GM19397 (cell line): ENCODE measurements around the gene ONECUT1.

Source experiments
- ATAC-seq: cut with Tn5 transposase; IDR thresholded peaks from one replicate; pipeline ENCODE4 v1.9.1; 2021; ENCODE audit warnings: mild to moderate bottlenecking, moderate library complexity; ENCODE audit not compliant: unreplicated experiment

Gene ONECUT1

DNA sequence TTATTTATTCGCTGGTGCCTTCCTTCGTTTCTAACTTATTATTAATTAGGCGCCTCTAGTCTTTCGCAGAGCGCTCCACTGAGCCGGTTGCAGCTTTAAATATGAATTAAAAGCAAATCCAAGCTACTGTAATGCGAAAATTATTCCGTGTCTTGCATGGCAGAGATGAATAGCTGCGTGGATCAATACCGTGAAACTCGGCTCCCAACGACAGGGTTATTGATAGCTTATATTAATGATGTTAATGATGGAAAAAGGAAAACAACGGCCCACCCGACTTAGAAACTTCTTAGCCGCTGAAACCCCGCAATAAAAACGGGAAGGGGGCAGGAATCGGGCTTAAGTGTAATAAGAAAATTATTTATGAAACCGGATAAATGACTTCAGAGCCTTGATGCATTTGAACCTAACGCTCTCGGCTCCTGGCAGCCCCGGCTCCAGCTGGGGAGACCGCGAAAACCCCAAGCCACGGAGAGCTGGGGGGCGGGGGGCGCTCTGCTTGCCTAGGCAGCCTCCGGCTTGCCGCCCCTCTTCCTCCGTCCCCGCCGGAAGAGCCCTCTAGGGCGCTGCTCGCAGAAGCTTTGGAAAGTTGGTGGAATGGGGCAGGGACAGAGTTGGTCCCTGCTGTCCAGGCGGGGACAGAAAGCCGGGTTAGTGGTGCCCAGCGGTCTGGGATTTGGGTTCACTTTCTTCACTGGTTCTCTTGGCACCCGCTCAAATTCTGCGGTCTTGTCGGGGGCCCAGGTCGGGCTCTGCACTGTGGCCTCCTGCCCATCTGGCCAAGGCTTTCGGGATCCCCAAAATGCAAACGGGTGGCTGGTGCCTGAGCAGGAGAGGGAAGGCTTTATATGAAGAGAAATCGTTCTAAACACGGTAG, 7.7 kb upstream of the ONECUT1 start:
- ATAC-seq: no peak

DNA sequence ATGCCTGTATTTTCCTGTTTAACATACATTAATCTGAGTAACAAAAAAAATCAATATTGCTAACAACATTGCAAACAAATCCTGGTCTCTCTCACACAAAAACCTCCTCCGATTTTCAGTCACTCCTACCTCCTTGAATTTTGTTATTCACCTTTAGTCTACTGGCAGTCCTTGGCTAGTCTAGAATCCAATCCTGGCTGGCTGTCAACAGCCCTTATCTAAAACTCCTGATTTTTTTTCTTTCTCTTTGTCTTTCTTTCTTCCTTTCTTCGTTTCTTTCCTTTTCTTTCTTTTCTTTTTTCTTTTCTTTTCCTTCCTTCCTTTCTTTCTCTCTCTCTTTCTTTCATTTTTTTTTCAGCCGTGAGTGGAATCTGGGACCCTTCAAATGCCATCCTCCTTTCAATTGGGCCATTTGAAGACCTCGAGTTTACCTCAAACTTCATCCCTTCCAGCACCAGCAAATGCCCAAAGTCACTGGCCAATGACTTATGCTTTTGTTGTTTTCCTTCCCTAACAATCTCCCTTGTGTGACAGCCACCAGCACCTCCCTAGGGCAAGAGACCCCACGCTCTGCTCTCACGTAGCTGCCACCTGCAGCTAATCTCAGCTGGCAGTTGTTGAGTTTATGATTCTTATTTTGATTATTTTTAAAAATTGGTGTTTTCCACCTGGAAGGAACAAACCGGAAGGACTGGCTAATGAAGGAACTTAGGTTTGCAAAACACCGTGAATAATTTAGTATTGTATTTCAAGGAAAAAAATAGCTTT, 6.8 kb upstream of the ONECUT1 start:
- ATAC-seq: no peak

DNA sequence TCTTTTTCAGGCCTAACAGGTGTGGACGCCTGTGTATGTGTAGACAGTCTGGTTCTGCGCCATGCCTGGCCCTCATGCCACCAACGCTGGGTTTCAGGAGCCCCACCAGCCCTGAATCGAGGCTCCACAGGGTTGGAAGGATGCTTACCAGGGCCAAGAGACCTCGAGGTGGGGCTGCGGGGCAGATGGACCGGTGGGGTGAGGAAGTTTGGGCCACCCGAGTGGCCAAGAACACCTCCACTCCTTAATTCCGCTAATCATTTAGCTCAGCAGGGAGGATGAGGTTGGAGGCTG, 6.0 kb upstream of the ONECUT1 start:
- no peak for ATAC-seq

DNA sequence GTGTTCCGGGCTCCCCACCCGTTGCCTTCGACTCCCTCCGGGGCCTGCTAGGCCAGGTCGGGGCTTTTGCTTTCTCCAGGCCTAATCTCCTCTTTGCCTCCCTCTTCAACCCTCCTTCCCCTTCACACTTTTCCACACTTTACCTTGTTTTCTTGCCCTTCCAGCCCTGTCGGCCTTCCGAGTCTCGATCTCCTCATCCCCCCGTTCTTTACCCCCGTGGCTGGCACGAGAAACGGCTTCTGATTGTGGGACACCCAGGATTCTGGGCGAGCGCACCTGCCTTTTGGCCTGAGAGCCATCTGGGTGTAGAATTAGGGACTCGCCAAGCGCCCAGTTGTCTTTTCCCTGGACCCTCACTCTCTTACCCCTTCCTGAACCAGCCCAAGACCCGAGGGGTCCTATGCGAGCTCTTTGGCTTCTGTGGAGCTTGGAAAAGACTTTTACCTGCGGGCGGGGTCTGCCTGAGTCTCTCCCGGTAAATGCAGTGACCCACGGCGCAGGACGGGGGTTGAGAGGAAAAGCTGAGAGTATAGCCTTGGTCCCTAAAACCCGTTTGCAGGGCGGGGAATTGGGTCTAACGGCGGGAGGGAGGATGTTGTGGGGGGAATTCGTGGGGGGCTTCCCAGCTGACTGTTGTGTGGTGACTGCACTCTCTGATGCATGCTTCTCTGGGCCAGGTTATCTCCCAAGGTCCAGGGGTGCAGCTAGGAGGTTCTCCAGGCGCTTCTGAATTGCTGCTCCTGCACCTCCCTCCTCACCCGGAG, 5.5 kb upstream of the ONECUT1 start:
- ATAC-seq: no peak

DNA sequence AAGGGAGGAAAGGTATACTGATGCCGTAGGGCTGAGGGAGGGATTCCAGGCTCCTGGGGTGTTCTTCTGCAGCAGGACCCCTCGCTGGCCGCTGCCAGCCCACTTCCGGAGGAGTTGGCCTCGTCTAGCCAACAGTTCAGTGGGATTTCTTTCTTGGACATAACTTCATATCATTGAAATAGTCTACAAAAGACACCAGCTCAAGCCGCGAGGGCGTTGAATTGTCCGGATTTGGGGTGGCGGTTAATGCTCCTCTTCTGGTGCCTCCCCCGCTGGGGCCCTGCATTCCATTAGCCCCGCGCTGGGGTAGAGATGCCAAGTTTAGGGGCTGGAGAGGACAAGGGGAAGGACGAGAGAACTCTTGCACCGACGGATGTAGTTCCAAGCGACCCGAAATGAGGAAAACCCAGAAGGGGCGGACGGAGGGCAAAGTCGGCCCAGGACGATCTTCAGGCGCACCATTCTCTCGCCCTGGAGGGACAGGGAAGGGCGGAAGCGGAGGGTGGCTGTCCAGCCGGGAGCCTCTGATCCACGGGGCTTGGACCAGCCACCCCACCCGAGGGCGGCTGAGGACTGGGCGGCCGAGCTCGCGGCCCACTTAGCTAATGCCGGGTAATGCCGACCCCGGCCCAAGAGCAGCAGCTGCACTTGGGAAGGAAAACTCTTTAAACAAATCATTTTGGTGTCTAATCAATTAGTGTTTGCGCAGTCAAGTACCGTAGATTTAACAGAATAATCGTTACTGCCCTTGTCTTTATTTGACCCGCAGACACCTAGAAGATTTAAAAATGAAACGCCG, 4.7 kb upstream of the ONECUT1 start:
- no peak for ATAC-seq

DNA sequence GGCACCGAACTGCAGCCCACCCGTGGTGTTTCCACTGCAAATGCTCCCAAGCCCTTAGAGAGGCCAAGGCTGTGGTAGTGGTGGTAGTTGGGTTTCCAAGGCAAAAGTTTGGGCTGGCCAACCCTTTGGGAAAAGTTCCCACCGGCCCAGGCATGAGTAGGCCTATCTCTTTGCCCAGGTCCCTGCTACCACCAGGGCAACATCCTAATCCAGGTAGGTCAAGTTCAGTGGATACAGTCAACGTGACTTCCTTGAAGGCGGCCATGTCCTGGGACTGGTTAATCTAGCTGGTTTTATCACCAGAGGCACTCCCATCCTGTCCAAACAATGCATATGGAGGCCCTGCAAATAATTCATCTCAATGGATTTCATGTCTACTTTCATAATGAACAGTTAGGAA, 1.6 kb upstream of the ONECUT1 start:
- no peak for ATAC-seq

DNA sequence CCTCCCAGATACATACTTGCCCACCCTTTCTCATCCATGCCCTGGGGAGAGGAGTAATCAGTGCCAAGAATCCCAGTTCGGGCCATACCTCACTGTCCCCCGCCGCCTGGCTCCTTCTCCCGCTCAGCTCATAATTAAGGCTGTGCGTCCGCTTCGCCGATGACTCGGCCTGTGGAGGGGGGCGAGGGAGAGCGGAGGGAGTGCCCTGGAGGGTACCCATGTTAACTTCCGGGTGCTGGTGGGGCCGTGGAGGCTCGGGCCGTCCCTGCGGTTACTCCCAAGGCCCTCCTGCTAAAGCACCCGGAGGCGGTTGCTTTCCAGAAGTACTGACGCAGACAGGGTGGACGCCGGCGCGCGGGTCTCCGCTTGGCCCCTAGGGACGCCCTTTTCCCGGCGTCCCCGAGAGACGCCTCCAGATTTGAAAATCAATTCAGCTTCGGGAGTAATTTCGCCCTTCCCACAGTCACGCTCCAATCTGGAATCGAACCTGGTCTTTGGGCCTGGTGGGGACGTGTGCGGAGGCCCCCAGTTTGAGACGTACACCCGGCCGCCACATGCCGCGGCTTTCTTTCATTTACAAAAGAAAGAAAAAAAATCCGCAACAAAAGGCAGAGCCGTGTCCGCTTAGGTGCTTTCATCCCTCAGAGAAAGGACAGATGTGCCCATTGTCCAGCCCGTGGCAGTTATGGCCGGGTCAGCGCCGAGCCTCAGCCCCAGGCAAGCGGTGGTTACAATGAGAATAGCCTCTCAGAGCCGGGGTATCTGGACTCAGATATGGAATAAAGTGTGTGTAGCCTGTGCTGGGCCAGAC, 1.0 kb upstream of the ONECUT1 start:
- no peak for ATAC-seq

DNA sequence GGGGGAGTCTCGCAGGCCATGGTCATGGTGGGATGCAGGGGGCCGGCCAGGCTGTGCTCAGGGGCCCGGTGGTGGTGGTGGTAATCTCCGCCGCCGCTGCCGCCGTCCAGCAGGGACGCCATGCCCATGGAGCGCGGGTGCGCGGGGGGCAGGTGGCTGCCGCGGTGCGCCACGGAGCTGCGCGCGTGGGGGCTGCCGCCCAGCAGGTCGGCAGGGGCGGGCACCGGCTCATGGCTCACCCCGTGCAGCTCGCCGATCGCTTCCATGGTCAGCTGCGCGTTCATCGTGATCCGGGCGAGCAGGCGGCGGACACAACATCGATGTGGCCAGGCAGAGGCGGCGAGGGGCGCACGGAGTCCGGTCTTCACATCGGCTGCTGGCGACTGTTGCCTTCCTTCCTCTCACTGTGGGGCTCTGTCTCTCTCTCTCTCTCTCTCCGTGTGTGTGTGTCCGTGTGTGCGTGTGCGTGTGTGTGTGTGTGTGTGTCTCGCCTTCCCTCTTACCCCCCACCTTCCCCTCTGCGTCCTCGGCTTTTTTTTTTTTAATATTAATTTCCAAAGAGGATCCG, 451 bp downstream of the ONECUT1 start:
- no peak for ATAC-seq

DNA sequence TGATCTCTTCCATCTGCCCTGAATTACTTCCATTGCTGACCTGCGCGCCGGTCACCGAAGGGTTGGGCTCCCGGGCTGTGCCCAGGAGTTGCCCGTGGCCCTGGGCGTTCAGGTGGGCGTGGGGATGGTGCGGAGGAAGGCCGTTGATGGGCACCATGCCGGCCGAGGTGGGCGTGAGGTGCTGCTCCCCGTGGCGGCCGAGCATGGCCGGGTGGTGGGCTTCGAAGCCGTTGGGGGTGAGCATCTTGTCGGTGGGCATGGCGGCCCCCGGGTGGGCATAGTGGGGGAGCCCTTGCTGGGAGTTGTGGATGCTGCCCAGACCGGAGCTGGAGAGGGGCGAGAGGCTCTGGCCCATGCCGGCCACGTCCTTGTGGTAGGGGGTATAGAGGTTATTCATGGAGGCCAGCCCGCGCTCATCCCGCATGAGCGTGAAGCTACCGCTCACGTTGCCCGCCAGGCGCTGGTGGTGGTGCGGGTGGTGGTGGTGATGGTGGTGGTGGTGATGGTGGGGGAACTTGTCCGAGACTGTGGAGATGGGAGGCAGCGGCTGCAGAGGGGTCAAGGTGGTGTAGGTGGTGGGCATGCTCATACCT, 1.0 kb downstream of the ONECUT1 start:
- no peak for ATAC-seq

DNA sequence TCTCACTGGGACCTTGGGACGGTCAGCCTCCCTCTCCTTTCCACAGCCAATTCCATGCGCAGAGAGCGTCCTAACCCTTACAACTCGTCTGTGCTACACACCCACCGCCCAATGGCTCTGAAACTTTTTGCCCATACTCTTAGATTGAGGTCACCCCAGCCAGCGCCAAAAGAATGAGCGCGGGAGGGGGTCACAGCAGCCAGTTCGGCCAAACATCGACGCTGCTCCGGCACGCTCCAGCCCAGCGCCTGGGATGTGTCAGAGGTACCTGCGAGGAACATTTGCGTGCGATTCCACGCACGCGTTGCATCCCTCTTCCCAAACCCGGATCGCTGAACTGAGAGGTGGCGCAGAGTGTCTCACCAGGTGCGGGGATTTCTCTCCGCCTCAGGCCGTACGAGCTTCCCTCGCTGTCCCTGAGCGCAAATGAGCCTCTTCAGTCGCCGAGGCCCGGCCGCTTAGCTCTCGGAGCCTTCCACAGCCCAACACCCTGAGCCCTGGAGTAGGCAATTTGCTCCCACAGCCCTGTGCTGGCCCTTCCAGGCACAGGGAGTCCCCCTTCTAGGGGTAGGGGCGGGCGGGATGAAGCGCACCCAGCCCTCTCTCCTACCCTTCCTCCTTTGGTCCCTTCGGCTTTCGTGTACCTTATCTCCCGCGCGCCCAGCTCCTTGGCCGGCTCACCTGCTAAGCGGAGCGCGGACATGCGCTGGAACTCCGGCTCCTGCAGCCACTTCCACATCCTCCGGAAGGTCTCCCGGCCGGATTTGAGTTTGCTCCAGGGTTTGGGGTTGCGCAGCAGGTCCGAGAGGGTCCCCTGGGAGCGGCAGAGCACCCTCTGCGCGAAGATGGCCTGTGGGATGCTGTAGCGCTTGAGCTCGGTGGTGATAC, 1.8 kb downstream of the ONECUT1 start:
- ATAC-seq: no peak

DNA sequence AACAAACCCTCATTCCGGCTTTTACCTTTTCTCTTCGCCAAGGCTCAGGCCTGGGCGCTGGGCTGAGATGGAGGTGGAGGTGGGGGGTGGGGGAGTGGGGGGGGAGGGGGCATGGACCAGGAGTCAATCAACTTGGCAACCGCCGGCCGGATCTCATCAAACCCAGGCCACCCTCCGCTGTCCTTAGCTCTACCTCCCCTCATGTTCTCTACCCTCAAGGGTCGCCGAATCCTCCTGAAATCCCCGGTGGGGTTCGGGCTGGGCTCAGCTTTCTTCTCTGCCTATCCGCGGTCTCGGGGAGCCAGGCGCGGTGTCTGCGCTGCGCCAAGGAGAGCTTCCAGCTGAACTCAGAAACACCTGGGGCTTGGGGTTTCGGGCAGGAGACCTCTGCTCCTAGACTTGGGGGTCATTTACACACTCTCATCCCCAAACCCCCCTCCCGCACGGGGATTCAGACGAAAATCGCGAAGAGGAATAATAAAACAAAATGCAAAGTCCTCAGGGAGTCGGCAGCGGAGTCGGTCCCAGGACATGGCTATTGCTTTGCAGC, 2.5 kb downstream of the ONECUT1 start:
- ATAC-seq: no peak

DNA sequence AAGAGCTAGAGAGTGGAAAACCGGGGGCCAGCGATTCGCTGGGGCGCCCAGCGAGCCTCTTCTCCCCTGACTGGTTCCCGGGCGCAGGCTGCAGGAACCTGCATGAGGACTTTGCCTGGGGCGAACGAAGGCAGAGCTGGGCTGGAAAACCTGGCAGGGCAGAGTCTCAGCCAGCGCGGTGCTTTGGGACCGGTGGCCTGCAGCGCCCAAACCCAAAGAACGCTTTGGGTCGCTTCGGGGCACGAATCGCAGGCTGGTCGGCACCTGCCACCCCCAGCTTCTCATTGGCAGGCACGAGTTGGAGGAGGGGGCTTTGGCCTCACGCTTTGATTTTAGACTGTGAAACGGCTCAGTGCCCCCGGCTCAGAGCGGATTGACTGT, 3.0 kb downstream of the ONECUT1 start:
- ATAC-seq: no peak

DNA sequence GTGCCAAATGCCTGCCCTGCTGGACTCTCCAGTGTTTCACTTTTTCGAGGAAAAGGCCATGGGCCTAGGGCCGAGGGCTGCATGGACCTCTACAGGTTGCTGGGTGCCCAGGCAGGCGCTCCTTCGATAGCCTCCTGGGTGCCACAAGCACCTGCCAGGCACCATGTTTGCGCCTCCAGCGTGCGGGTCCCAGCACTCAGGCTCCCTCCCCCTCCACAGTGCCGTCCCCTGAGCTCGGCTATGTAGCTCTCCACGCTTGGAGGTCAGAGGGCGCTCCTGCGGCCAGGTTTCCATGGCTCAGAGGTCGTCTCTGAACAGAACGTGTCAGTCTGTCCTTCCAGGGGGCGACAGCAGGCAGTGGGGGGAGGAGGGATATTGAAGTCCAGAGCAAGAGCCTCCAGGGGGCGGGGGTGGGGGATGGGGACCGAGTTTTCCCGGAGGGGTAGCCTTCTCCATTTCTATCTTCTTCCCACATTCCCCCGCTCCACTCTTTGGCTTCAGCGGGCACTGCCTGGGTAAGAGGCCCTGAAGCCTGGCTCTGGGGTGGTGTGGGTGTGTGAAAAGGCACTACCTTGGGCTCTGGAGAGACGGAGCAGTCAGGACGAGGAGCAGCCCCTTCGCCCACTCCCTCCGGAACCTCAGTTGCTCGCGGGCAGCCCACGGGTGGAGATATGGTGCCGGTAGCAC, 3.6 kb downstream of the ONECUT1 start:
- no peak for ATAC-seq

DNA sequence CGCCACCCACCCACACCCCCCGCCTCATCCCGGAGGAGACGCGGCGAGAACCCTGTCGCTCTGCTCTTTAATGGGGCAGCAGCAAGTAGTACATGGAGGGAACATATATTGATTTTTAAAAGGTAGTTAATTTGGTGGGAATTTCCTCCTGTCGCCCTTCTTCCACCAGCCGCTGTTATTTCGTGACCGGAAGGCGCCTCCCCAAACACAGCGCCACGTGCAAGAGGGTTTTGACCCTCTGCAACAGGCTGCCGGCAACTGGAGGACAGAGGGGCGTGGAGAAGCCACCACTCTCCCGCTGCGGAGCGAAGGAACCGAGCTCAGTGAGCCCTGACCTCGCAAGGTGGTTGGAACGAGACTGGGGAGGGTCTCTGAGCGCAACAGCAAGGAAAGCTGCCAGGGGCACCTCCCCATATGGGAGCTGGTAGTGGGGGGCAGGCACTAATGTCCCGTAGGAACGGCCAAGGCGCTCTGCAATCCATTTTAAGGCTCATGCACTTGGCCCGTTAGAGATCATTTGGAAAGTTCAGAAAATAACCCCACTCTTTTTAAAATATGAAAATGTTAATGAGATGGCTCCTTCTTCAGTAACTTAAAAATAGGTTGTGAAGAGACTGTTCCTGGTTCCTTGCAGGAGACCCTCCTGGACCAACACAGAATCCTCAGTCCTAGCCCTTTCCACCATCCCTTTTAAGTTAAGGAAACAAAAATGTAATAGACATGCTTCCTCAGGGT, 4.3 kb downstream of the ONECUT1 start:
- no peak for ATAC-seq

DNA sequence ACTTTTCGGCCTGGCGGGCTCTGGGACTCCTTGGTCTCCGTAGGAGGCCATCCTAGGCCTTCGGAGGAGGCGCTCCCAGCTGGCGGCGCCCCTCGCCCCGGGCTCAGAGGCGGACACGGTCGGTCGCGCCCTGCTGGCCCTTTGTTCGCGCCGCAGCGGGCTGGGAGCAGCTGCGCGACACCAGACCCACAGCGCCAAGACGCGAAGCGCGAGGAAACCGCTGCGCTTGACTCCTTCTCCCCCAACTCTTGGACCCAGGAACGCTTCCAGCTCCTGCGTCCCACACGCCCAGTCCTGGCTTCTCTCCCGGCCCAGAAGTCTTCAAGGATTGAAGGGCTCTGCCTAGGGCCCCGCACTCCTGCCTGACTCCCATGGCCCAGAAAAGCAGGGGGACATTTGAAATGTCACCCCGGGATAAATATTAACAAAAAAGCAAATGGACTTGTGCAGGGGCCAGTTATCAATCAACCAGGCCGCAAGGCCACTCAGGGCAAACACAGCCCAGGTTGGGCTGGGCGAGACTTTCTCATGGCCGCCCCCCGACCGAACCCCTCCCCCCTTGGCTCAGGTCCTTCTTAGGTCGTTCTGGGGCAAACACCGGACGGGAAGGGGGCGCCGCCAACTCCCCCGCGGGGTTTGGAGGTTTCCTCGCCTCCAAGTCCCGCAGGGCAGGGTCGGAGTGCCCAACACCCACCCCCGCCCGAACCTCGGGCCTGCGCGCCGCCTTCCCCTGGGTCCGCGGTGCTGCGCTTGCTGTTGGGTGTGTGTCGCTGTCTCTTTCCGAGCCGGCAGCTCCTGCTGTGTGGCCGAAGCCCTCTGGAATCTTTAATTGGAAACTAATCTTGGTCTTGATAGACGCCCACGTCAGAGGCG, 5.1 kb downstream of the ONECUT1 start:
- ATAC-seq: no peak
